ENCODE measurements around the gene PIGO. TPM values are rescaled to one million over a fixed set of nuclear protein-coding genes. Genes with fewer than 3 reads are reported as not detected.

Gene PIGO
- total and polyA plus RNA-seq, 9 of the 15 experiments (the other 6 are each of a cell fraction or from before 2014, with no cell fraction given): 5.4 to 13.7 (median 9.7) TPM

DNA sequence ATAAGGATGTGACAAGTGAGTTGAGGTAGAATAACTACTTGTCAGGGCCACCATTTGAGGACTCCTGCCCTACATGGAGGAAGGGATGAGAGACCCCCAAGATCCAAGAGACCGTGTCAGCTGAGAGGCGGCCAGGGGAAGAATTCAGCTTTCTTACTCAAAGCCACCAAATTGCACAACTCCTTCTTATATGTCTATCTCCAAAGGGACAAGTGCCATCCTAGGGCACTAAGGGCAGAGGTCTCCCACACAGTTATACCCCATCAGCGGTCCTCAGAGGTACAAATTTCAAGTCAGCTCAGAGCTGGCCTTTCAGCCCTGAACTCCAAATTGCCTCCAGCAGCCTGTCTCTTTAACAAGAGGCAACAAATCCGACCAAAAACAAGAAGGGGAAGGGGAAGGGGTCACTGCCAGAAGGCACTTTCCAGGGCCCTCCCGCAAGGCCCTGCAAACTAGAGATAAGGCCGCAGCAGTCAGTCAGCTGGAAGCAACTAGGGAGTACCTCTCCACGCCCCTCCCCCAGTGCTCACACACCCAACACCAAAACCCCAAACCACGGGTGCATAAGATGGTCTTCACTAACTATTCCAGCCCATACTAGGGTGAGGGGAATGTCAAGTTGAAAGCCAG, 12.7 kb upstream of the PIGO start (continued):
- TF ChIP-seq PHTF2 (CRISPR knock-in tag; IDR thresholded peaks at IDR 0.05): no peak
- 0 out of 2 replicates have a peak, but pooled peaks have one; percentile 43 for TF ChIP-seq KHSRP (IDR thresholded peaks at IDR 0.05)
- TF ChIP-seq ZSCAN29 (IDR thresholded peaks at IDR 0.05): no peak
- TF ChIP-seq FUS (optimal IDR thresholded peaks at IDR 0.05; ENCODE audit: low read depth, low read length): no peak
- TF ChIP-seq, protein P1, sequence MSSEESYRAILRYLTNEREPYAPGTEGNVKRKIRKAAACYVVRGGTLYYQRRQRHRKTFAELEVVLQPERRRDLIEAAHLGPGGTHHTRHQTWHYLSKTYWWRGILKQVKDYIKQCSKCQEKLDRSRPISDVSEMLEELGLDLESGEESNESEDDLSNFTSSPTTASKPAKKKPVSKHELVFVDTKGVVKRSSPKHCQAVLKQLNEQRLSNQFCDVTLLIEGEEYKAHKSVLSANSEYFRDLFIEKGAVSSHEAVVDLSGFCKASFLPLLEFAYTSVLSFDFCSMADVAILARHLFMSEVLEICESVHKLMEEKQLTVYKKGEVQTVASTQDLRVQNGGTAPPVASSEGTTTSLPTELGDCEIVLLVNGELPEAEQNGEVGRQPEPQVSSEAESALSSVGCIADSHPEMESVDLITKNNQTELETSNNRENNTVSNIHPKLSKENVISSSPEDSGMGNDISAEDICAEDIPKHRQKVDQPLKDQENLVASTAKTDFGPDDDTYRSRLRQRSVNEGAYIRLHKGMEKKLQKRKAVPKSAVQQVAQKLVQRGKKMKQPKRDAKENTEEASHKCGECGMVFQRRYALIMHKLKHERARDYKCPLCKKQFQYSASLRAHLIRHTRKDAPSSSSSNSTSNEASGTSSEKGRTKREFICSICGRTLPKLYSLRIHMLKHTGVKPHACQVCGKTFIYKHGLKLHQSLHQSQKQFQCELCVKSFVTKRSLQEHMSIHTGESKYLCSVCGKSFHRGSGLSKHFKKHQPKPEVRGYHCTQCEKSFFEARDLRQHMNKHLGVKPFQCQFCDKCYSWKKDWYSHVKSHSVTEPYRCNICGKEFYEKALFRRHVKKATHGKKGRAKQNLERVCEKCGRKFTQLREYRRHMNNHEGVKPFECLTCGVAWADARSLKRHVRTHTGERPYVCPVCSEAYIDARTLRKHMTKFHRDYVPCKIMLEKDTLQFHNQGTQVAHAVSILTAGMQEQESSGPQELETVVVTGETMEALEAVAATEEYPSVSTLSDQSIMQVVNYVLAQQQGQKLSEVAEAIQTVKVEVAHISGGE (CRISPR knock-in tag; IDR thresholded peaks at IDR 0.05): peak in 1 of 3 experiments; percentile 36; a peak in 1 of 6 replicates
- TF ChIP-seq, protein P2, sequence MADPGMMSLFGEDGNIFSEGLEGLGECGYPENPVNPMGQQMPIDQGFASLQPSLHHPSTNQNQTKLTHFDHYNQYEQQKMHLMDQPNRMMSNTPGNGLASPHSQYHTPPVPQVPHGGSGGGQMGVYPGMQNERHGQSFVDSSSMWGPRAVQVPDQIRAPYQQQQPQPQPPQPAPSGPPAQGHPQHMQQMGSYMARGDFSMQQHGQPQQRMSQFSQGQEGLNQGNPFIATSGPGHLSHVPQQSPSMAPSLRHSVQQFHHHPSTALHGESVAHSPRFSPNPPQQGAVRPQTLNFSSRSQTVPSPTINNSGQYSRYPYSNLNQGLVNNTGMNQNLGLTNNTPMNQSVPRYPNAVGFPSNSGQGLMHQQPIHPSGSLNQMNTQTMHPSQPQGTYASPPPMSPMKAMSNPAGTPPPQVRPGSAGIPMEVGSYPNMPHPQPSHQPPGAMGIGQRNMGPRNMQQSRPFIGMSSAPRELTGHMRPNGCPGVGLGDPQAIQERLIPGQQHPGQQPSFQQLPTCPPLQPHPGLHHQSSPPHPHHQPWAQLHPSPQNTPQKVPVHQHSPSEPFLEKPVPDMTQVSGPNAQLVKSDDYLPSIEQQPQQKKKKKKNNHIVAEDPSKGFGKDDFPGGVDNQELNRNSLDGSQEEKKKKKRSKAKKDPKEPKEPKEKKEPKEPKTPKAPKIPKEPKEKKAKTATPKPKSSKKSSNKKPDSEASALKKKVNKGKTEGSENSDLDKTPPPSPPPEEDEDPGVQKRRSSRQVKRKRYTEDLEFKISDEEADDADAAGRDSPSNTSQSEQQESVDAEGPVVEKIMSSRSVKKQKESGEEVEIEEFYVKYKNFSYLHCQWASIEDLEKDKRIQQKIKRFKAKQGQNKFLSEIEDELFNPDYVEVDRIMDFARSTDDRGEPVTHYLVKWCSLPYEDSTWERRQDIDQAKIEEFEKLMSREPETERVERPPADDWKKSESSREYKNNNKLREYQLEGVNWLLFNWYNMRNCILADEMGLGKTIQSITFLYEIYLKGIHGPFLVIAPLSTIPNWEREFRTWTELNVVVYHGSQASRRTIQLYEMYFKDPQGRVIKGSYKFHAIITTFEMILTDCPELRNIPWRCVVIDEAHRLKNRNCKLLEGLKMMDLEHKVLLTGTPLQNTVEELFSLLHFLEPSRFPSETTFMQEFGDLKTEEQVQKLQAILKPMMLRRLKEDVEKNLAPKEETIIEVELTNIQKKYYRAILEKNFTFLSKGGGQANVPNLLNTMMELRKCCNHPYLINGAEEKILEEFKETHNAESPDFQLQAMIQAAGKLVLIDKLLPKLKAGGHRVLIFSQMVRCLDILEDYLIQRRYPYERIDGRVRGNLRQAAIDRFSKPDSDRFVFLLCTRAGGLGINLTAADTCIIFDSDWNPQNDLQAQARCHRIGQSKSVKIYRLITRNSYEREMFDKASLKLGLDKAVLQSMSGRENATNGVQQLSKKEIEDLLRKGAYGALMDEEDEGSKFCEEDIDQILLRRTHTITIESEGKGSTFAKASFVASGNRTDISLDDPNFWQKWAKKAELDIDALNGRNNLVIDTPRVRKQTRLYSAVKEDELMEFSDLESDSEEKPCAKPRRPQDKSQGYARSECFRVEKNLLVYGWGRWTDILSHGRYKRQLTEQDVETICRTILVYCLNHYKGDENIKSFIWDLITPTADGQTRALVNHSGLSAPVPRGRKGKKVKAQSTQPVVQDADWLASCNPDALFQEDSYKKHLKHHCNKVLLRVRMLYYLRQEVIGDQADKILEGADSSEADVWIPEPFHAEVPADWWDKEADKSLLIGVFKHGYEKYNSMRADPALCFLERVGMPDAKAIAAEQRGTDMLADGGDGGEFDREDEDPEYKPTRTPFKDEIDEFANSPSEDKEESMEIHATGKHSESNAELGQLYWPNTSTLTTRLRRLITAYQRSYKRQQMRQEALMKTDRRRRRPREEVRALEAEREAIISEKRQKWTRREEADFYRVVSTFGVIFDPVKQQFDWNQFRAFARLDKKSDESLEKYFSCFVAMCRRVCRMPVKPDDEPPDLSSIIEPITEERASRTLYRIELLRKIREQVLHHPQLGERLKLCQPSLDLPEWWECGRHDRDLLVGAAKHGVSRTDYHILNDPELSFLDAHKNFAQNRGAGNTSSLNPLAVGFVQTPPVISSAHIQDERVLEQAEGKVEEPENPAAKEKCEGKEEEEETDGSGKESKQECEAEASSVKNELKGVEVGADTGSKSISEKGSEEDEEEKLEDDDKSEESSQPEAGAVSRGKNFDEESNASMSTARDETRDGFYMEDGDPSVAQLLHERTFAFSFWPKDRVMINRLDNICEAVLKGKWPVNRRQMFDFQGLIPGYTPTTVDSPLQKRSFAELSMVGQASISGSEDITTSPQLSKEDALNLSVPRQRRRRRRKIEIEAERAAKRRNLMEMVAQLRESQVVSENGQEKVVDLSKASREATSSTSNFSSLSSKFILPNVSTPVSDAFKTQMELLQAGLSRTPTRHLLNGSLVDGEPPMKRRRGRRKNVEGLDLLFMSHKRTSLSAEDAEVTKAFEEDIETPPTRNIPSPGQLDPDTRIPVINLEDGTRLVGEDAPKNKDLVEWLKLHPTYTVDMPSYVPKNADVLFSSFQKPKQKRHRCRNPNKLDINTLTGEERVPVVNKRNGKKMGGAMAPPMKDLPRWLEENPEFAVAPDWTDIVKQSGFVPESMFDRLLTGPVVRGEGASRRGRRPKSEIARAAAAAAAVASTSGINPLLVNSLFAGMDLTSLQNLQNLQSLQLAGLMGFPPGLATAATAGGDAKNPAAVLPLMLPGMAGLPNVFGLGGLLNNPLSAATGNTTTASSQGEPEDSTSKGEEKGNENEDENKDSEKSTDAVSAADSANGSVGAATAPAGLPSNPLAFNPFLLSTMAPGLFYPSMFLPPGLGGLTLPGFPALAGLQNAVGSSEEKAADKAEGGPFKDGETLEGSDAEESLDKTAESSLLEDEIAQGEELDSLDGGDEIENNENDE (IDR thresholded peaks at IDR 0.05; ENCODE audit: low read depth, low read length): no peak
- no peak for TF ChIP-seq ZNF324 (CRISPR knock-in tag; IDR thresholded peaks at IDR 0.05)
- TF ChIP-seq STAG1 (CRISPR knock-in tag; IDR thresholded peaks at IDR 0.05; ENCODE audit: borderline replicate concordance): no peak
- TF ChIP-seq, protein P3, sequence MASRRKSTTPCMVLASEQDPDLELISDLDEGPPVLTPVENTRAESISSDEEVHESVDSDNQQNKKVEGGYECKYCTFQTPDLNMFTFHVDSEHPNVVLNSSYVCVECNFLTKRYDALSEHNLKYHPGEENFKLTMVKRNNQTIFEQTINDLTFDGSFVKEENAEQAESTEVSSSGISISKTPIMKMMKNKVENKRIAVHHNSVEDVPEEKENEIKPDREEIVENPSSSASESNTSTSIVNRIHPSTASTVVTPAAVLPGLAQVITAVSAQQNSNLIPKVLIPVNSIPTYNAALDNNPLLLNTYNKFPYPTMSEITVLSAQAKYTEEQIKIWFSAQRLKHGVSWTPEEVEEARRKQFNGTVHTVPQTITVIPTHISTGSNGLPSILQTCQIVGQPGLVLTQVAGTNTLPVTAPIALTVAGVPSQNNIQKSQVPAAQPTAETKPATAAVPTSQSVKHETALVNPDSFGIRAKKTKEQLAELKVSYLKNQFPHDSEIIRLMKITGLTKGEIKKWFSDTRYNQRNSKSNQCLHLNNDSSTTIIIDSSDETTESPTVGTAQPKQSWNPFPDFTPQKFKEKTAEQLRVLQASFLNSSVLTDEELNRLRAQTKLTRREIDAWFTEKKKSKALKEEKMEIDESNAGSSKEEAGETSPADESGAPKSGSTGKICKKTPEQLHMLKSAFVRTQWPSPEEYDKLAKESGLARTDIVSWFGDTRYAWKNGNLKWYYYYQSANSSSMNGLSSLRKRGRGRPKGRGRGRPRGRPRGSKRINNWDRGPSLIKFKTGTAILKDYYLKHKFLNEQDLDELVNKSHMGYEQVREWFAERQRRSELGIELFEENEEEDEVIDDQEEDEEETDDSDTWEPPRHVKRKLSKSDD (conservative IDR thresholded peaks at IDR 0.05; ENCODE audit: low read length): no peak
- 0 out of 2 replicates have a peak, but pooled peaks have one; percentile 50 for TF ChIP-seq FOXK1 (CRISPR knock-in tag; IDR thresholded peaks at IDR 0.05; ENCODE audit: borderline replicate concordance)

All from K562 (cell line).